Measurements from ENCODE around the gene TADA3. TPM values are rescaled to one million over a fixed set of nuclear protein-coding genes. Genes with fewer than 3 reads are reported as not detected.

TADA3 gene
- total and polyA plus RNA-seq, 2 donors (not counting 1 experiment from before 2014, with no cell fraction given), result 51.2 to 87.9 TPM

GRCh38 chr3:9794400-9794799 lies 2.1 kb upstream of the TADA3 start:
- H3K79me2 ChIP-seq (ENCODE audit: control insufficient read depth, insufficient read depth, low read length), result peaks cover 53% of the 10 kb centered on the region
- no peaks in the 10 kb centered on the region for H3K27me3 ChIP-seq (ENCODE audit: control insufficient read depth, insufficient read depth, low read length)
- DNase-seq (ENCODE audit: low read depth in 2 of 2), result no peak
- H3K4me2 ChIP-seq (ENCODE audit: extremely low read depth, insufficient read depth, low read length), result peak overlapping the region; percentile 29
- no peaks in the 10 kb centered on the region for H4K20me1 ChIP-seq (ENCODE audit: control insufficient read depth, extremely low read depth, insufficient read depth, low read length)
- peaks cover 17% of the 10 kb centered on the region for H3K36me3 ChIP-seq (ENCODE audit: control insufficient read depth, insufficient read depth, low read length)
- H3K4me1 ChIP-seq (ENCODE audit: control insufficient read depth, extremely low read depth, insufficient read depth, low read length), result peaks cover 3% of the 10 kb centered on the region
- no peak overlapping the region for H3K9ac ChIP-seq (ENCODE audit: insufficient read depth, low read length)
- H3K27ac ChIP-seq (ENCODE audit: insufficient read depth, low read length), result no peak overlapping the region
- H2AFZ ChIP-seq (ENCODE audit: low read length), result no peak overlapping the region
- H3K9me3 ChIP-seq (ENCODE audit: control insufficient read depth, insufficient read depth, low read depth, low read length), result no peaks in the 10 kb centered on the region
- TF ChIP-seq CTCF (conservative IDR thresholded peaks at IDR 0.05 in 1 of 2, IDR thresholded peaks at IDR 0.05 in 1 of 2; ENCODE audit: low read depth in 1 of 2, low read length in 2 of 2) (no peak), EZH2 (IDR thresholded peaks at IDR 0.05; ENCODE audit: low read length, missing control alignments) (no peak)
- H3K4me3 ChIP-seq (replicated peaks in 1 of 4; ENCODE audit: control extremely low read depth in 1 of 4, insufficient read depth in 1 of 4, low read depth in 3 of 4, low read length in 4 of 4), result no peak overlapping the region

GRCh38 chr3:9793161-9793781 lies 998 bp upstream of the TADA3 start:
- H3K4me1 ChIP-seq (ENCODE audit: control insufficient read depth, extremely low read depth, insufficient read depth, low read length), result peaks cover 3% of the 10 kb centered on the region
- H3K27me3 ChIP-seq (ENCODE audit: control insufficient read depth, insufficient read depth, low read length), result no peaks in the 10 kb centered on the region
- no peak for TF ChIP-seq EZH2 (IDR thresholded peaks at IDR 0.05; ENCODE audit: low read length, missing control alignments)
- TF ChIP-seq CTCF (conservative IDR thresholded peaks at IDR 0.05 in 1 of 2, IDR thresholded peaks at IDR 0.05 in 1 of 2; ENCODE audit: low read depth in 1 of 2, low read length in 2 of 2), result peak in 1 of 2 donors; percentile 5
- peak overlapping the region; percentile 99 for H3K27ac ChIP-seq (ENCODE audit: insufficient read depth, low read length)
- H3K4me3 ChIP-seq (replicated peaks in 1 of 4; ENCODE audit: control extremely low read depth in 1 of 4, insufficient read depth in 1 of 4, low read depth in 3 of 4, low read length in 4 of 4), result peak overlapping the region; percentile 93 to 100 (median 98)
- peaks cover 21% of the 10 kb centered on the region for H3K36me3 ChIP-seq (ENCODE audit: control insufficient read depth, insufficient read depth, low read length)
- no peaks in the 10 kb centered on the region for H4K20me1 ChIP-seq (ENCODE audit: control insufficient read depth, extremely low read depth, insufficient read depth, low read length)
- DNase-seq (ENCODE audit: low read depth in 2 of 2), result peak; percentile 45 to 55
- H2AFZ ChIP-seq (ENCODE audit: low read length), result peak overlapping the region; percentile 21
- peaks cover 52% of the 10 kb centered on the region for H3K79me2 ChIP-seq (ENCODE audit: control insufficient read depth, insufficient read depth, low read length)
- H3K4me2 ChIP-seq (ENCODE audit: extremely low read depth, insufficient read depth, low read length), result peak overlapping the region; percentile 93
- no peaks in the 10 kb centered on the region for H3K9me3 ChIP-seq (ENCODE audit: control insufficient read depth, insufficient read depth, low read depth, low read length)
- peak overlapping the region; percentile 96 for H3K9ac ChIP-seq (ENCODE audit: insufficient read depth, low read length)

GRCh38 chr3:9791790-9792404 lies 376 bp downstream of the TADA3 start:
- peak overlapping the region; percentile 96 for H3K9ac ChIP-seq (ENCODE audit: insufficient read depth, low read length)
- H3K4me1 ChIP-seq (ENCODE audit: control insufficient read depth, extremely low read depth, insufficient read depth, low read length), result peaks cover 3% of the 10 kb centered on the region
- peak overlapping the region; percentile 93 to 100 (median 98) for H3K4me3 ChIP-seq (replicated peaks in 1 of 4; ENCODE audit: control extremely low read depth in 1 of 4, insufficient read depth in 1 of 4, low read depth in 3 of 4, low read length in 4 of 4)
- DNase-seq (ENCODE audit: low read depth in 2 of 2), result no peak
- no peaks in the 10 kb centered on the region for H4K20me1 ChIP-seq (ENCODE audit: control insufficient read depth, extremely low read depth, insufficient read depth, low read length)
- peak overlapping the region; percentile 86 for H3K4me2 ChIP-seq (ENCODE audit: extremely low read depth, insufficient read depth, low read length)
- no peaks in the 10 kb centered on the region for H3K27me3 ChIP-seq (ENCODE audit: control insufficient read depth, insufficient read depth, low read length)
- H3K36me3 ChIP-seq (ENCODE audit: control insufficient read depth, insufficient read depth, low read length), result peaks cover 19% of the 10 kb centered on the region
- no peaks in the 10 kb centered on the region for H3K9me3 ChIP-seq (ENCODE audit: control insufficient read depth, insufficient read depth, low read depth, low read length)
- H3K79me2 ChIP-seq (ENCODE audit: control insufficient read depth, insufficient read depth, low read length), result peaks cover 42% of the 10 kb centered on the region
- no peak overlapping the region for H2AFZ ChIP-seq (ENCODE audit: low read length)
- no peak for TF ChIP-seq CTCF (conservative IDR thresholded peaks at IDR 0.05 in 1 of 2, IDR thresholded peaks at IDR 0.05 in 1 of 2; ENCODE audit: low read depth in 1 of 2, low read length in 2 of 2)
- TF ChIP-seq EZH2 (IDR thresholded peaks at IDR 0.05; ENCODE audit: low read length, missing control alignments), result no peak
- peak overlapping the region; percentile 99 for H3K27ac ChIP-seq (ENCODE audit: insufficient read depth, low read length)

Data from fibroblast of lung (primary cell).